Measurements from ENCODE around the gene PPFIA1. TPM values are rescaled to one million over a fixed set of nuclear protein-coding genes. Genes with fewer than 3 reads are reported as not detected.

PPFIA1 gene
- total and polyA plus RNA-seq, 2 of the 8 experiments (the other 6 are each of a cell fraction or from before 2014, with no cell fraction given): 44.3 to 73.5 TPM

DNA sequence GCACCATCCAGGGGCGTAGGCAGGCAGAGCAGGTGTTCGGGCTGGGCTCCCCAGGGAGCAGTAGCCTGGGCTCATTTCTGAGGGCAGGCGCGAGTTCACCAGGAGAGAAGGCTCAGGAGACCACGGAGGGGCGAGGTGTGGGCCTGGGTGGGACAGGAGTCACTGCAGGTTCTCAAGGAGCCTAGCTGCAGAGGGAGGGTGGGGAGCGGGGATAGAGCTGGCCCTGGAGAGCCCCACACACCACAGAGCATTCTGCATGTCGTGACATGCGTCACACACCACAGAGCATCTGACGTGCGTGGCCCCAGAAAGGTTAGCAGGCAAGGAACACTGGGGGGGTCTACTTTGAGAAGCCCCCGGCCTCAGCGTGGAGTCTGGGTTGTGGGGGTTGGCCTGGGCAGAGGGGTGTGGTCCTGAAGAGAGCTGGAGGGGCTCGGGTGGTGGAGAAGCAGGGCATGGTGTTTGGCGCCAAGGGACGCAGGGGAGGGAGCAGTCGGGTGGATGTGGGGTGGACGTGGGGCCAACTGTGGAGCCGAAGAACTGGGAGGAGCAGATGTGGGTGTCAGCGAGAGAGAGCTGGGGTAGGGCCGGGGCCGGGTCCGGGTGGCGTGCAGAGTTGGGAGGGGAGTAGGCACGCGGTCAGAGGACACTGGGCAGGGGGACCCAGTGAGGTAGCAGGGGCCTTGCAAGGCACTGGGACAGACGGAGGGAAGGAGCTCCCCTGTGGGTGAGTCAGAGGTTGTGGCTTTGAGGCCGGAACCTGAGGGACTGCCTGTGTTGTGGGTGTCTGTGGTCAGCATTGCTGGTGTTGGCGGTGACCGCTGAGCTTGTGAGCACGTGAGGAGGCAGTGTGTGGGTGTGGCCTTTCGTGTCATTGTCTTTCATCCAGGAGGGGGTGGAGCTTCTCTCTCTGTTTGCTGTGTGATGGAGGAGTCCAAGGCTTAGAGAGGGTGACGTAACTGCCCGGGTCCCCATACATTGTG is 153.3 kb downstream of the PPFIA1 start:
- POLR2A ChIA-PET (ENCODE audit: partially characterized antibody): interaction anchor here (0.6 to 1.8 kb wide), 7 partner anchors 8 to 144 kb away, joined by 3 to 12 read pairs (median 4); partner anchors contain the start of gene CTTN

More for the DNA sequence above, 153.3 kb downstream of the PPFIA1 start:
- peaks cover 0 to 10% (median 3%) of the 10 kb centered on the region in 4 experiments; a peak in 3 of 7 replicates for H3K4me1 ChIP-seq (replicated peaks in 1 of 4; ENCODE audit: control insufficient read depth in 3 of 4, insufficient read depth in 4 of 4, low read length in 3 of 4)
- H2AFZ ChIP-seq (ENCODE audit: low read length): no peak overlapping the region
- H3K23ac ChIP-seq (ENCODE audit: insufficient read length): no peak overlapping the region
- no peaks in the 10 kb centered on the region for H3K23me2 ChIP-seq (ENCODE audit: low read depth, low read length)
- H3K14ac ChIP-seq (ENCODE audit: insufficient read length): no peak overlapping the region
- H3K79me1 ChIP-seq (ENCODE audit: low read depth, low read length): peaks cover 2% of the 10 kb centered on the region
- no peak overlapping the region for H2BK120ac ChIP-seq (replicated peaks; ENCODE audit: low read depth, low read length)
- no peak overlapping the region for H2BK12ac ChIP-seq (ENCODE audit: low read depth, low read length)
- H3K4me2 ChIP-seq (ENCODE audit: insufficient read depth in 1 of 2, low read depth in 2 of 2, low read length in 2 of 2): no peak overlapping the region
- no peak overlapping the region for H3K56ac ChIP-seq (replicated peaks; ENCODE audit: insufficient read length, low read depth, low read length)
- H4K8ac ChIP-seq (ENCODE audit: extremely low read depth, insufficient read depth, low read length): peak overlapping the region; percentile 77
- TF ChIP-seq, protein P1, sequence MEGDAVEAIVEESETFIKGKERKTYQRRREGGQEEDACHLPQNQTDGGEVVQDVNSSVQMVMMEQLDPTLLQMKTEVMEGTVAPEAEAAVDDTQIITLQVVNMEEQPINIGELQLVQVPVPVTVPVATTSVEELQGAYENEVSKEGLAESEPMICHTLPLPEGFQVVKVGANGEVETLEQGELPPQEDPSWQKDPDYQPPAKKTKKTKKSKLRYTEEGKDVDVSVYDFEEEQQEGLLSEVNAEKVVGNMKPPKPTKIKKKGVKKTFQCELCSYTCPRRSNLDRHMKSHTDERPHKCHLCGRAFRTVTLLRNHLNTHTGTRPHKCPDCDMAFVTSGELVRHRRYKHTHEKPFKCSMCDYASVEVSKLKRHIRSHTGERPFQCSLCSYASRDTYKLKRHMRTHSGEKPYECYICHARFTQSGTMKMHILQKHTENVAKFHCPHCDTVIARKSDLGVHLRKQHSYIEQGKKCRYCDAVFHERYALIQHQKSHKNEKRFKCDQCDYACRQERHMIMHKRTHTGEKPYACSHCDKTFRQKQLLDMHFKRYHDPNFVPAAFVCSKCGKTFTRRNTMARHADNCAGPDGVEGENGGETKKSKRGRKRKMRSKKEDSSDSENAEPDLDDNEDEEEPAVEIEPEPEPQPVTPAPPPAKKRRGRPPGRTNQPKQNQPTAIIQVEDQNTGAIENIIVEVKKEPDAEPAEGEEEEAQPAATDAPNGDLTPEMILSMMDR (IDR thresholded peaks at IDR 0.05; ENCODE audit: control extremely low read depth in 1 of 3, insufficient read depth in 1 of 3, low read depth in 1 of 3, low read length in 3 of 3): peak in 1 of 3 experiments; percentile 17; a peak in 1 of 4 replicates
- TF ChIP-seq BRCA1 (IDR thresholded peaks at IDR 0.05; ENCODE audit: low read depth, low read length) (no peak), CBX5 (IDR thresholded peaks at IDR 0.05; ENCODE audit: low read depth, low read length) (no peak), ZNF274 (IDR thresholded peaks at IDR 0.05; ENCODE audit: borderline replicate concordance, extremely low read depth, low read length) (no peak)
- peak overlapping the region; percentile 1 for H4K5ac ChIP-seq (ENCODE audit: insufficient read length, low read depth, low read length)
- 0 out of 2 replicates have a peak overlapping the region, but pooled peaks have one; percentile 15 for H3K27ac ChIP-seq (ENCODE audit: low read depth, low read length)
- peaks cover 18 to 28% of the 10 kb centered on the region in 2 experiments for H4K20me1 ChIP-seq (replicated peaks in 1 of 2; ENCODE audit: control insufficient read depth in 1 of 2, insufficient read depth in 2 of 2, low read length in 2 of 2)
- WGBS, 2 experiments (ENCODE audit: extremely low coverage in 1 of 2, insufficient coverage in 1 of 2, insufficient read length in 1 of 2, insufficient replicate concordance in 2 of 2, low coverage in 1 of 2, low lambda C conversion rate in 2 of 2, missing lambda C conversion rate in 1 of 2): 87% methylated on average over 28 of the region's 34 CpGs; no CpG with 5 or more reads in 1 of the 2 experiments
- H2BK20ac ChIP-seq (ENCODE audit: low read length): no peak overlapping the region
- H2BK15ac ChIP-seq (ENCODE audit: low read length): no peak overlapping the region
- no peak overlapping the region for H2AK5ac ChIP-seq (ENCODE audit: low read depth, low read length)
- no peaks in the 10 kb centered on the region for H3K27me3 ChIP-seq (replicated peaks in 1 of 4; ENCODE audit: control insufficient read depth in 3 of 4, extremely low read depth in 1 of 4, insufficient read depth in 3 of 4, low read length in 3 of 4)
- peak overlapping the region; percentile 32; the same call in 1 of the 2 replicates for H3K18ac ChIP-seq (ENCODE audit: extremely low read depth, low read length)
- H3K79me2 ChIP-seq (ENCODE audit: control insufficient read depth in 1 of 2, insufficient read depth in 2 of 2, low read length in 2 of 2): no peaks in the 10 kb centered on the region; a peak in 1 of 4 replicates
- H3K4me3 ChIP-seq (ENCODE audit: extremely low read depth in 1 of 4, insufficient read depth in 2 of 4, low read depth in 3 of 4, low read length in 4 of 4): no peak overlapping the region
- H2BK5ac ChIP-seq (ENCODE audit: low read depth, low read length): peak overlapping the region; percentile 48; the same call in 1 of the 2 replicates
- H3K9me3 ChIP-seq (ENCODE audit: insufficient read depth in 2 of 2, low read depth in 1 of 2, low read length in 1 of 2): no peaks in the 10 kb centered on the region
- no peak overlapping the region for H3K9ac ChIP-seq (replicated peaks in 1 of 4; ENCODE audit: extremely low read depth in 1 of 4, low read depth in 3 of 4, low read length in 3 of 4)
- H4K91ac ChIP-seq (replicated peaks; ENCODE audit: insufficient read length, low read length): no peak overlapping the region
- peaks cover 25 to 66% (median 63%) of the 10 kb centered on the region in 4 experiments for H3K36me3 ChIP-seq (ENCODE audit: control insufficient read depth in 2 of 4, insufficient read depth in 4 of 4, low read length in 3 of 4)
- CTCF ChIA-PET (ENCODE audit: partially characterized antibody): interaction anchor here (0.8 to 1.6 kb wide), 5 partner anchors 8 to 72 kb away, joined by 3 to 6 read pairs (median 3); no protein-coding TSS in a partner anchor
- DNase-seq (ENCODE audit: low read depth in 1 of 2, low spot score in 2 of 2) (no peak), FAIRE-seq (no peak)
- no peak overlapping the region for H3K4ac ChIP-seq (replicated peaks; ENCODE audit: insufficient read length, low read depth, low read length)

All from H1 (cell line).